ENCODE data around the gene HTR3E.

DNA sequence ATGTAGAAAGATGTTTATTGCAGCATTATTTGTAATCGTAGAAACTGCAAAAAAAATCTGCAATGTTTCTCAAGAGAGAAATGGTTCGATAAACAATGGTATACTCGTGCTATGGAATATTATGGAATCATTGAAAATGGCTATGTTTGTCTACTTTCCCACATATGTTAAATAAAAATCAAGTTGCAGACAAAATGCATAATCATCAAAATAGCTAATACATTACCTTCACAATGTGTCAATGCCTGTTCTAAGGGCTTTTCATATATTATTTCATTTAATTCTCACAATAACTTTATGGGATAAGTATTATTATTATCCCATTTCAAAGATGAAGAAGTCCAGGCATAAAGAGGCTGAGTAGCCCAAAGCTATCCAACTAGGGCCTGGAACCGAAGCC lies 36.1 kb downstream of the HTR3E start:
- TF ChIP-seq, protein P1, sequence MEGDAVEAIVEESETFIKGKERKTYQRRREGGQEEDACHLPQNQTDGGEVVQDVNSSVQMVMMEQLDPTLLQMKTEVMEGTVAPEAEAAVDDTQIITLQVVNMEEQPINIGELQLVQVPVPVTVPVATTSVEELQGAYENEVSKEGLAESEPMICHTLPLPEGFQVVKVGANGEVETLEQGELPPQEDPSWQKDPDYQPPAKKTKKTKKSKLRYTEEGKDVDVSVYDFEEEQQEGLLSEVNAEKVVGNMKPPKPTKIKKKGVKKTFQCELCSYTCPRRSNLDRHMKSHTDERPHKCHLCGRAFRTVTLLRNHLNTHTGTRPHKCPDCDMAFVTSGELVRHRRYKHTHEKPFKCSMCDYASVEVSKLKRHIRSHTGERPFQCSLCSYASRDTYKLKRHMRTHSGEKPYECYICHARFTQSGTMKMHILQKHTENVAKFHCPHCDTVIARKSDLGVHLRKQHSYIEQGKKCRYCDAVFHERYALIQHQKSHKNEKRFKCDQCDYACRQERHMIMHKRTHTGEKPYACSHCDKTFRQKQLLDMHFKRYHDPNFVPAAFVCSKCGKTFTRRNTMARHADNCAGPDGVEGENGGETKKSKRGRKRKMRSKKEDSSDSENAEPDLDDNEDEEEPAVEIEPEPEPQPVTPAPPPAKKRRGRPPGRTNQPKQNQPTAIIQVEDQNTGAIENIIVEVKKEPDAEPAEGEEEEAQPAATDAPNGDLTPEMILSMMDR (IDR thresholded peaks at IDR 0.05), result no peak
- TF ChIP-seq POLR2A (IDR thresholded peaks at IDR 0.05), result no peak
